Keratinocyte (primary cell): Measurements from ENCODE around the gene CRYGS. TPM values are rescaled to one million over a fixed set of nuclear protein-coding genes. Genes with fewer than 3 reads are reported as not detected.

Experiments
- DNase-seq: peaks from one replicate; pipeline ENCODE4 v3.0.0-alpha.2; 2011; ENCODE audit warnings: low read depth, missing footprints, low spot score
- FAIRE-seq: peaks from 2 replicates; lab custom pipeline; 2011; peaks lifted over from hg19 to GRCh38; lab: Jason Lieb, UNC
- H2AFZ ChIP-seq: 2 replicates; pipeline ENCODE4 v1.6.0; 2012; ENCODE audit warnings: low read length, control low read depth, inconsistent platforms; ENCODE audit not compliant: control insufficient read depth
- H3K27ac ChIP-seq: 2 replicates; pipeline ENCODE4 v1.5.1; 2011; ENCODE audit warnings: low read length; ENCODE audit not compliant: control insufficient read depth, insufficient read depth
- H3K27me3 ChIP-seq: 3 replicates; pipeline ENCODE4 v1.6.0; 2011; ENCODE audit warnings: low read length; ENCODE audit not compliant: control insufficient read depth, insufficient read depth; ENCODE audit errors: extremely low read depth
- H3K36me3 ChIP-seq, 2 experiments: 2 replicates in 1 of 2; 3 replicates in 1 of 2; pipeline ENCODE4 v1.5.1; 2011; ENCODE audit warnings: low read length in 2 of 2, mild to moderate bottlenecking in 1 of 2; ENCODE audit not compliant: control insufficient read depth in 2 of 2, insufficient read depth in 2 of 2; ENCODE audit errors: extremely low read depth in 1 of 2
- H3K4me1 ChIP-seq: 3 replicates; pipeline ENCODE4 v1.5.1; 2011; ENCODE audit warnings: low read length; ENCODE audit not compliant: control insufficient read depth, insufficient read depth; ENCODE audit errors: extremely low read depth
- H3K4me2 ChIP-seq: 3 replicates; pipeline ENCODE4 v1.6.0; 2011; ENCODE audit warnings: low read depth, low read length; ENCODE audit not compliant: control insufficient read depth, insufficient read depth; ENCODE audit errors: extremely low read depth
- H3K4me3 ChIP-seq, 3 experiments: fragments of 200-600 bp in 1 of 3; sonication (generic) in 1 of 3; 2 replicates in 2 of 3; 3 replicates in 1 of 3; pipeline ENCODE4 v1.5.1; 2011 to 2016; ENCODE audit warnings: low read length in 3 of 3, mild to moderate bottlenecking in 3 of 3, control low read depth in 2 of 3, inconsistent platforms in 1 of 3, low read depth in 1 of 3, mixed read lengths in 1 of 3, mixed run types in 1 of 3, moderate library complexity in 1 of 3; ENCODE audit not compliant: control insufficient read depth in 2 of 3, insufficient read depth in 2 of 3; ENCODE audit errors: extremely low read depth in 1 of 3
- H3K79me2 ChIP-seq: 2 replicates; pipeline ENCODE4 v1.6.0; 2012; ENCODE audit warnings: low read length; ENCODE audit not compliant: control insufficient read depth, insufficient read depth
- H3K9ac ChIP-seq: 3 replicates; pipeline ENCODE4 v1.6.0; 2011; ENCODE audit warnings: low read length; ENCODE audit not compliant: control insufficient read depth, insufficient read depth; ENCODE audit errors: extremely low read depth
- H3K9me1 ChIP-seq: 3 replicates; pipeline ENCODE4 v1.6.0; 2011; ENCODE audit warnings: low read length; ENCODE audit not compliant: control insufficient read depth, insufficient read depth; ENCODE audit errors: extremely low read depth
- H3K9me3 ChIP-seq: 2 replicates; pipeline ENCODE4 v1.5.1; 2012; ENCODE audit warnings: low read depth, low read length; ENCODE audit not compliant: control insufficient read depth
- H4K20me1 ChIP-seq: 3 replicates; pipeline ENCODE4 v1.6.0; 2011; ENCODE audit warnings: low read length; ENCODE audit not compliant: control insufficient read depth, insufficient read depth; ENCODE audit errors: extremely low read depth
- CTCF ChIP-seq, 3 experiments: IDR thresholded peaks in 1 of 3; conservative IDR thresholded peaks in 1 of 3; optimal IDR thresholded peaks in 1 of 3; 2 replicates in 2 of 3; 3 replicates in 1 of 3; pipeline versions ENCODE3 to v1.5.1; 2011; ENCODE audit warnings: low read length in 3 of 3, mild to moderate bottlenecking in 3 of 3, moderate library complexity in 2 of 3, control low read depth in 1 of 3, inconsistent platforms in 1 of 3; ENCODE audit not compliant: insufficient read depth in 2 of 3; ENCODE audit errors: extremely low read depth in 1 of 3
- EZH2 ChIP-seq: IDR thresholded peaks from one replicate; pipeline ENCODE4 v1.6.1; 2012; ENCODE audit warnings: inconsistent platforms, mild to moderate bottlenecking, low read length, moderate library complexity
- dilution Hi-C: fragments of 300-500 bp; cut with MboI; formaldehyde crosslinking; loops from one replicate; pipeline ENCODE4 v1.7.0; 2020; ENCODE audit warnings: low sequenced_read_pairs; ENCODE audit not compliant: extremely low pct_ligation_motif_present
- polyA plus RNA-seq, 5 experiments: library from polyadenylated mRNA; depleted of rRNA in 3 of 5; stranded (reverse) in 3 of 5; stranded (forward) in 1 of 5; unstranded in 1 of 5; fragments of >200 nt; gene quantifications; 1 replicate in 1 of 5; 2 replicates in 3 of 5; 3 replicates in 1 of 5; pipeline versions ENCODE4 v1.2.1 to v1.2.3, GENCODE V29; 2011 to 2012; ENCODE audit warnings: missing spikeins in 2 of 5, low read depth in 1 of 5, low replicate concordance in 1 of 5

The CRYGS gene
- polyA plus RNA-seq, 1 donor (not counting 4 experiments of a cell fraction or from before 2014, with no cell fraction given) = 3.4 TPM

GRCh38 chr3:186506857-186507256 is 37.3 kb downstream of the CRYGS start:
- Histone ChIP-seq H3K36me3 (no peaks in the 10 kb centered on the region), H2AFZ (no peak overlapping the region), H3K27me3 (peaks cover 20% of the 10 kb centered on the region), H3K4me1 (peaks cover 10% of the 10 kb centered on the region), H3K4me2 (no peak overlapping the region), H3K9me3 (no peaks in the 10 kb centered on the region), H3K27ac (no peak overlapping the region), H4K20me1 (no peaks in the 10 kb centered on the region), H3K9me1 (no peaks in the 10 kb centered on the region), H3K9ac (no peak overlapping the region), H3K4me3 (no peak overlapping the region), H3K79me2 (no peaks in the 10 kb centered on the region)
- no peak for DNase-seq
- dilution Hi-C loops = no loop called here
- FAIRE-seq = no peak
- no peak for TF ChIP-seq CTCF (optimal IDR thresholded peaks at IDR 0.05 in 1 of 3, IDR thresholded peaks at IDR 0.05 in 1 of 3, conservative IDR thresholded peaks at IDR 0.05 in 1 of 3; ENCODE audit: extremely low read depth in 1 of 3, insufficient read depth in 2 of 3, low read length in 3 of 3)
- TF ChIP-seq EZH2 = no peak

- no peaks in the 10 kb centered on the region for H4K20me1 ChIP-seq
- no peaks in the 10 kb centered on the region for H3K79me2 ChIP-seq
- H3K27me3 ChIP-seq = peaks cover 26% of the 10 kb centered on the region
- H3K9me1 ChIP-seq = no peaks in the 10 kb centered on the region
- H3K9me3 ChIP-seq = no peaks in the 10 kb centered on the region
- FAIRE-seq = no peak
- no peak overlapping the region for H3K4me2 ChIP-seq
- DNase-seq = no peak
- no peaks in the 10 kb centered on the region for H3K36me3 ChIP-seq
- H3K27ac ChIP-seq = no peak overlapping the region
- peaks cover 10% of the 10 kb centered on the region for H3K4me1 ChIP-seq
- no peak overlapping the region for H3K9ac ChIP-seq
- dilution Hi-C loops = no loop called here
- TF ChIP-seq CTCF (optimal IDR thresholded peaks at IDR 0.05 in 1 of 3, IDR thresholded peaks at IDR 0.05 in 1 of 3, conservative IDR thresholded peaks at IDR 0.05 in 1 of 3; ENCODE audit: extremely low read depth in 1 of 3, insufficient read depth in 2 of 3, low read length in 3 of 3) = no peak
- TF ChIP-seq EZH2 = no peak
- no peak overlapping the region for H2AFZ ChIP-seq
- H3K4me3 ChIP-seq = no peak overlapping the region
Observed at GRCh38 chr3:186506191-186506739, 37.9 kb downstream of the CRYGS start.
